Loucy (cell line): ENCODE results near the gene OTP.

Experiments used
- H2AFZ ChIP-seq: fragments of 200-600 bp; sonication (generic); 2 replicates; pipeline ENCODE4 v1.6.0; 2016; ENCODE audit warnings: antibody characterized with exemption, mild to moderate bottlenecking, low read length, moderate library complexity
- H3F3A ChIP-seq: fragments of 200-600 bp; 2 replicates; pipeline ENCODE4 v1.6.0; 2016; ENCODE audit warnings: antibody characterized with exemption, low read depth, mild to moderate bottlenecking
- H3K27me3 ChIP-seq: fragments of 200-600 bp; sonication (generic); 2 replicates; pipeline ENCODE4 v1.6.1; 2014; ENCODE audit warnings: low read length, mild to moderate bottlenecking; ENCODE audit not compliant: insufficient read depth, poor library complexity, severe bottlenecking
- H3K36me3 ChIP-seq: fragments of 200-600 bp; sonication (generic); 2 replicates; pipeline ENCODE4 v1.6.1; 2016; ENCODE audit warnings: low read length; ENCODE audit not compliant: insufficient read depth
- H3K4me1 ChIP-seq: fragments of 200-600 bp; sonication (generic); 2 replicates; pipeline ENCODE4 v1.5.1; 2014; ENCODE audit warnings: low read length, mild to moderate bottlenecking; ENCODE audit not compliant: insufficient read depth, poor library complexity, severe bottlenecking
- H3K4me2 ChIP-seq: fragments of 200-600 bp; sonication (generic); 2 replicates; pipeline ENCODE4 v1.6.0; 2014; ENCODE audit warnings: antibody characterized with exemption, low read length, low read depth, mild to moderate bottlenecking; ENCODE audit not compliant: poor library complexity, severe bottlenecking
- H3K4me3 ChIP-seq: fragments of 200-600 bp; sonication (generic); 2 replicates; pipeline ENCODE4 v1.5.1; 2014; ENCODE audit warnings: low read length, mild to moderate bottlenecking, mixed read lengths; ENCODE audit not compliant: poor library complexity, severe bottlenecking
- H3K79me2 ChIP-seq: fragments of 200-600 bp; sonication (generic); 2 replicates; pipeline ENCODE4 v1.6.1; 2014; ENCODE audit warnings: low read length; ENCODE audit not compliant: insufficient read depth
- H3K9ac ChIP-seq: fragments of 200-600 bp; sonication (generic); 2 replicates; pipeline ENCODE4 v1.6.0; 2014; ENCODE audit warnings: mild to moderate bottlenecking, low read depth, low read length, moderate library complexity; ENCODE audit not compliant: poor library complexity, severe bottlenecking
- H3K9me2 ChIP-seq: fragments of 200-600 bp; sonication (generic); replicated peaks from 2 replicates; pipeline ENCODE4 v1.6.1; 2016; ENCODE audit warnings: low read depth, low read length, mixed read lengths
- H3K9me3 ChIP-seq: fragments of 200-600 bp; sonication (generic); 2 replicates; pipeline ENCODE4 v1.6.1; 2014; ENCODE audit warnings: mild to moderate bottlenecking, antibody characterized with exemption, low read length, low read depth; ENCODE audit not compliant: insufficient read depth
- H4K20me1 ChIP-seq: fragments of 200-600 bp; sonication (generic); 2 replicates; pipeline ENCODE4 v1.6.0; 2014; ENCODE audit warnings: antibody characterized with exemption, low read length, mild to moderate bottlenecking; ENCODE audit not compliant: insufficient read depth, poor library complexity, severe bottlenecking
- EZH2phosphoT487 ChIP-seq: fragments of 200-600 bp; IDR thresholded peaks from 2 replicates; pipeline ENCODE4 v1.6.1; 2018; ENCODE audit warnings: antibody characterized with exemption, mild to moderate bottlenecking, moderate library complexity, borderline replicate concordance
- TF ChIP-seq, protein P1 (sequence below): fragments of 200-600 bp; sonication (generic); conservative IDR thresholded peaks from 2 replicates; pipeline ENCODE4 v1.5.1; 2014; ENCODE audit warnings: mild to moderate bottlenecking, antibody characterized with exemption, low read length

Gene OTP

DNA sequence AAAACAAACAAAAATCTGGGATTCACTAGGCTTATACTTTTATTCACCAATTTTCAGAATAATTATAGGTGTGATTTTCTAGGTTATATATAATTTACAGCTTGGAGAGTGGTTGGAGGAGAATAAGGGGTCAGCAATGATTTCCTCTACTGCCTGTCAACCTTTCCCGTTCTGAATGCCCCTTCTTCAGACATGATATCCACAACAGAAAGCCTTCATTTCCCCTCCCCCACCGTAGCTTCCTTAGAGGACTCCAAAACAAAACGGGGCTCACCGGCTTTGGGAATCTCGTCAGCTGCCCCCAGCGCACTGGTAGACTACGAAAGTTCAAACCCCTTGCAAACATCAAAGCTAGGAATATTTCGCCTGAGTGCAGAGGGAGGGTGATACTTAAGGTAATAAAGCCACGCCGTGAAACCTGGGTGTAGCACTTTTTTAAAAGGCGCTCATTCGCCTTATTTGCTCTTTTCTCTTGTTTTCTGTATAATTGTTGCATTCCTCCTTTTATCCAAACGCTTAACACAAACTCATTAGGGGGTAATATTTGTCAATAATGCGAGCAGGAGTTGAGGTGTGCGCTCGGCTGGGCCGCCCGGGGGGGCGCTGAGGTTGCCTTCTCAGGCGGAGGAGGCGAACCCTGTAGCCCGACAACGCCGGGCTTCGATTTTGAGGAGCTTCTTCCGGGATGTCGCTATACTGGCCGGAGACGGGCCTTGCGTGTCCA is 2.4 kb downstream of the OTP start:
- Histone ChIP-seq H3K36me3 (no peaks in the 10 kb centered on the region), H3K4me2 (no peak overlapping the region), H3K9me2 (no peaks in the 10 kb centered on the region), H3K4me1 (no peaks in the 10 kb centered on the region), H3F3A (no peaks in the 10 kb centered on the region), H3K79me2 (no peaks in the 10 kb centered on the region), H3K9me3 (no peaks in the 10 kb centered on the region), H3K9ac (no peak overlapping the region), H3K27me3 (no peaks in the 10 kb centered on the region), H4K20me1 (no peaks in the 10 kb centered on the region), H3K4me3 (no peak overlapping the region), H2AFZ (no peak overlapping the region)
- TF ChIP-seq, protein P1, sequence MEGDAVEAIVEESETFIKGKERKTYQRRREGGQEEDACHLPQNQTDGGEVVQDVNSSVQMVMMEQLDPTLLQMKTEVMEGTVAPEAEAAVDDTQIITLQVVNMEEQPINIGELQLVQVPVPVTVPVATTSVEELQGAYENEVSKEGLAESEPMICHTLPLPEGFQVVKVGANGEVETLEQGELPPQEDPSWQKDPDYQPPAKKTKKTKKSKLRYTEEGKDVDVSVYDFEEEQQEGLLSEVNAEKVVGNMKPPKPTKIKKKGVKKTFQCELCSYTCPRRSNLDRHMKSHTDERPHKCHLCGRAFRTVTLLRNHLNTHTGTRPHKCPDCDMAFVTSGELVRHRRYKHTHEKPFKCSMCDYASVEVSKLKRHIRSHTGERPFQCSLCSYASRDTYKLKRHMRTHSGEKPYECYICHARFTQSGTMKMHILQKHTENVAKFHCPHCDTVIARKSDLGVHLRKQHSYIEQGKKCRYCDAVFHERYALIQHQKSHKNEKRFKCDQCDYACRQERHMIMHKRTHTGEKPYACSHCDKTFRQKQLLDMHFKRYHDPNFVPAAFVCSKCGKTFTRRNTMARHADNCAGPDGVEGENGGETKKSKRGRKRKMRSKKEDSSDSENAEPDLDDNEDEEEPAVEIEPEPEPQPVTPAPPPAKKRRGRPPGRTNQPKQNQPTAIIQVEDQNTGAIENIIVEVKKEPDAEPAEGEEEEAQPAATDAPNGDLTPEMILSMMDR, result no peak
- no peak for TF ChIP-seq EZH2phosphoT487

DNA sequence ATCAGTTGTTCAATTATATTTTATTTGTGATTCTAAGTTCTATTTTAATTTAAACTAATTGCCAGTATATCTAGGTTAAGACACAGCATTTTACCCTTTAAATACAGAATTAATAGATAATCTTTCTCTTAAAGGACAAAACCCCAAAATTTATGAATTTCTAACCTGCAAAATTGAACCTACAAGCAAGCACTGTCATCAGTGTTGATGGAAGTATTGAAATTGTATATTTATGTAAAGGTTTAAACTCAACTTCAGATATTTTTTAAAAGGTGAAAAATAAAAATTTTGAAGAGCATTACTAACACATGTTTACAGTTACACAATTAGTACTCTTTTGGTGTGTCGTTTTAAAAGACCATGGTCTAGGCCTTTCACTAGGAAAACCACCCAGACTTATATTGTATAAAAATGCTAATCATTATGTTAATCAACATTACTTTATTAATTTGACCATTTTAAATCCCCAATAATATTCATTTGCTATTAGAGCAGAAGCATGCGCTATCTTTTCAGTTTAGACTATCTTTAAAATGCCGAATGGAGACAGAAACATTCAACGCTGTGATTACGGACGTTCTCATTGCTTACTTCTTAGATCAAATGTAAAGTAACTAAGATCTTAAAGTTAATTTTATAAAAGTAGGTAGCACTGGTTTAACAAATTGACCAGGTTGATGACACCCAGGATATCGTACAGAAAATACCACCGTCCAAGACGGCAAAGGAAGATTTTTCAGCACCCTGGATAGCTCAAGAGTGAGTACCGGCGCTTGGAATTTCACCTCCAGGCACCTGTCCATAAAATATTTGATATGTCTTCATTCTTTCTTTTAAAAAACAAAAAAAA is 3.2 kb downstream of the OTP start:
- Histone ChIP-seq H3K27me3 (no peaks in the 10 kb centered on the region), H3K36me3 (no peaks in the 10 kb centered on the region)

DNA sequence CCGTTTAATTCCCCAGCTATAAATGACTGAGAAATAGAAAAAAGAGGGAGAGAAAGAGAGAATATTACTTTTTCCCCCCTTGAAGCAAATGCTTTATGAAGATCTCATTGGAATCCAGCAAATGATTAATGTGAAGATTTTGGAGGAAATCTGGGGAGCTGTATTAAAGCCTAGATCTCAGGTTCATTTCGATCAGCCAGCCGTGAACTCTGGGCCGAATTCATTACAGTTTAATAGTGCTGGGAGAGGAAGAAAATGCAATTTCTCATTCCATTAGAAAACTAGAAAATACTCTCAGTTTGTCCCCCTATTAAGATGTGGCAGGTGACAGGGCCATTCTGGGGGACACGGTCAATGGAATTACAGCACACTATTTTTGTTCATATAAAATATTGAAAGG is 4.8 kb downstream of the OTP start:
- Histone ChIP-seq H3K9ac (no peak overlapping the region), H3K4me3 (no peak overlapping the region), H3K4me2 (no peak overlapping the region), H3K9me3 (no peaks in the 10 kb centered on the region), H3K4me1 (no peaks in the 10 kb centered on the region), H3F3A (no peaks in the 10 kb centered on the region), H3K36me3 (no peaks in the 10 kb centered on the region), H3K27me3 (no peaks in the 10 kb centered on the region), H3K9me2 (no peaks in the 10 kb centered on the region), H2AFZ (no peak overlapping the region), H3K79me2 (no peaks in the 10 kb centered on the region), H4K20me1 (no peaks in the 10 kb centered on the region)
- no peak for TF ChIP-seq EZH2phosphoT487
- TF ChIP-seq, protein P1, result no peak

More for the DNA sequence above, 3.2 kb downstream of the OTP start:
- TF ChIP-seq, protein P1, result no peak
- TF ChIP-seq EZH2phosphoT487, result no peak
- H2AFZ ChIP-seq, result no peak overlapping the region
- H3K79me2 ChIP-seq, result no peaks in the 10 kb centered on the region
- no peaks in the 10 kb centered on the region for H3K9me2 ChIP-seq
- H3F3A ChIP-seq, result no peaks in the 10 kb centered on the region
- H3K4me3 ChIP-seq, result no peak overlapping the region
- no peak overlapping the region for H3K9ac ChIP-seq
- H3K9me3 ChIP-seq, result no peaks in the 10 kb centered on the region
- no peak overlapping the region for H3K4me2 ChIP-seq
- no peaks in the 10 kb centered on the region for H4K20me1 ChIP-seq
- H3K4me1 ChIP-seq, result no peaks in the 10 kb centered on the region
